ENCODE data around the gene HIC2.
"Not testable (repeated sequence)": the region's sequence is repeated elsewhere in the genome, so short reads cannot be mapped to it uniquely, and the experiment has no call there.

The HIC2 gene, protein sequence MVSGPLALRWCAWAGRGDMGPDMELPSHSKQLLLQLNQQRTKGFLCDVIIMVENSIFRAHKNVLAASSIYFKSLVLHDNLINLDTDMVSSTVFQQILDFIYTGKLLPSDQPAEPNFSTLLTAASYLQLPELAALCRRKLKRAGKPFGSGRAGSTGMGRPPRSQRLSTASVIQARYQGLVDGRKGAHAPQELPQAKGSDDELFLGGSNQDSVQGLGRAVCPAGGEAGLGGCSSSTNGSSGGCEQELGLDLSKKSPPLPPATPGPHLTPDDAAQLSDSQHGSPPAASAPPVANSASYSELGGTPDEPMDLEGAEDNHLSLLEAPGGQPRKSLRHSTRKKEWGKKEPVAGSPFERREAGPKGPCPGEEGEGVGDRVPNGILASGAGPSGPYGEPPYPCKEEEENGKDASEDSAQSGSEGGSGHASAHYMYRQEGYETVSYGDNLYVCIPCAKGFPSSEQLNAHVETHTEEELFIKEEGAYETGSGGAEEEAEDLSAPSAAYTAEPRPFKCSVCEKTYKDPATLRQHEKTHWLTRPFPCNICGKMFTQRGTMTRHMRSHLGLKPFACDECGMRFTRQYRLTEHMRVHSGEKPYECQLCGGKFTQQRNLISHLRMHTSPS

DNA sequence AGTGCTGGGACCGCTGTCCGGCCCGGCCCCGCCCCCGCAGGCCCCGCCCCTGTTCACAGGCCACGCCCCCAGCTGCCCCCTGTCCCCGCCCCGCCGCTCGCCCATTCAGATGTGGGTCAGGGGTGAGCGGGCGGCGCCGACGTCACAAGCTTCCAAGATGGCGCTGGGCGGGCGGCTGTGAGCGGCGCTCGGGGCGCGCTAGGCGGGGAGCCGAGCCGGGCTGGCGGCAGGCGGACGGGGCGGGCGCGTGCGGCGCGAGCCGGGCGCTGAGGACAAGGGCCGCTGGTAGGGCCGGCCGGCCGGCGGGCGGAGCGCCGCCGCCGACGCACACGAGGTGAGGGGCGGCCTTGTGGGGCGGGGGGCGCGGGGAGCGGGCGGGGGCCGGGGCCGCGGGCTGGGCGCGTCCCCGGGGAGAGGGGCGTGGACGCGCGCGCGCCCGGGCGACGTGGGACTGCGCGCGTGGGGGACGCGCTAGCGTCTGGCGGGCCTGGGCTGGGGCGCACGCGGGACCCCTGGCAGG is at the start of gene HIC2:
HIC2 (plus strand) TSS at position 145 of the 520 bp plus-strand sequence. CDS start 25,461 bp downstream, outside the sequence.
- not testable (repeated sequence) for DNase-seq

DNA sequence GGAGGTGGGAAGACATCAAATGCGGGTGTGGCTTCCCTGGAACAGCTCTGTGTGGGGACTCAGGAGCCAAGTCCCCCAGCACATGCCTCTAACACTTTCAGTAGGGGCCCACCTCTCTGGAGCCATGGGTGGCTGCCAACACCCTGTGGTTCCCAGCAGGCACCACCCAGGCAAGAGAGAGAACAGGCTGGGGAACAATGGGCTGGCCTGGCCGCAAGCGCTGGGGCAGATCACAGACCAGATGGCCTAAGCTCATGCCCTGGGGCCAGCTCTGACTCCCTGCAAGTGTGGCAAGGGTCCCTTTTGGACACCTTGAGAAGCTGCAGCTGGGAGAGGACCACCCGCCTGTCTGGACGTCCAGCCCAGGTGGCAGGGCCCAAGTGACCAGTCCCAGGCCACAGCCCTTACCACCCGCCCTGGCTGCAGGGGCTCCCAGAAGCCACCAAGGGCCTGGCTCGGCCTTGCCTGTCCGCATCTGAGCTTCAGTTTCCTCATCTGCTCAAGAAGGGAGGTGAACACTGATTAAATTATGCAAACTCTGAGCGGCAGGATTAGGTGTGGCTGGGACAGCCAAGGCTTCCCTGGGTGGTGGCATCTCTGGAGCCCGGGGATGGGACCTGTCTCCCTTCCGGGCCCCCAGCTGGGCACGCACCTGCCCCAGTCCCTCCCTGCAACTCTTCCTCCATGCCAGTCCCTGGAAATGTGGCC is 48.4 kb upstream of the HIC2 start:
- not testable (repeated sequence) for DNase-seq

DNA sequence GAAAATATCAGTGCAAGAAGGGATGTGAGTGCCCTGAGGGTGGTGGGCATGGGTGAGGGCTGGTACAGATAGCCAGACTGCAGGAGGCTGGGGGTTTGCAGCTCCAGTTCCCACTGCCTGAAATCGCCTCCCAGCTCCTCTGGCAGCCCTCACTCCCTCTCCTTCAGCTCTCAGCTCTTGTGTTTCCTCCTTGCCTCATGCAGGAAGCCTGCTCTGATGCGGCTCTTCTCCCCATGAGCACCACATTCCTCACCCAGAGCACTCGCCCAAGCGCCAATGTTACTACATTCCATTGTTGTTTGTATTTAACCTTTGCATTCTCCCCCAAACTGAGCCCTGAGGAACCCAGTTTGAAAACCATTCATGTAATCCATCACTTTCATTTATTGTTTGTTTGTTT is 41.3 kb upstream of the HIC2 start:
- DNase-seq = not testable (repeated sequence)

DNA sequence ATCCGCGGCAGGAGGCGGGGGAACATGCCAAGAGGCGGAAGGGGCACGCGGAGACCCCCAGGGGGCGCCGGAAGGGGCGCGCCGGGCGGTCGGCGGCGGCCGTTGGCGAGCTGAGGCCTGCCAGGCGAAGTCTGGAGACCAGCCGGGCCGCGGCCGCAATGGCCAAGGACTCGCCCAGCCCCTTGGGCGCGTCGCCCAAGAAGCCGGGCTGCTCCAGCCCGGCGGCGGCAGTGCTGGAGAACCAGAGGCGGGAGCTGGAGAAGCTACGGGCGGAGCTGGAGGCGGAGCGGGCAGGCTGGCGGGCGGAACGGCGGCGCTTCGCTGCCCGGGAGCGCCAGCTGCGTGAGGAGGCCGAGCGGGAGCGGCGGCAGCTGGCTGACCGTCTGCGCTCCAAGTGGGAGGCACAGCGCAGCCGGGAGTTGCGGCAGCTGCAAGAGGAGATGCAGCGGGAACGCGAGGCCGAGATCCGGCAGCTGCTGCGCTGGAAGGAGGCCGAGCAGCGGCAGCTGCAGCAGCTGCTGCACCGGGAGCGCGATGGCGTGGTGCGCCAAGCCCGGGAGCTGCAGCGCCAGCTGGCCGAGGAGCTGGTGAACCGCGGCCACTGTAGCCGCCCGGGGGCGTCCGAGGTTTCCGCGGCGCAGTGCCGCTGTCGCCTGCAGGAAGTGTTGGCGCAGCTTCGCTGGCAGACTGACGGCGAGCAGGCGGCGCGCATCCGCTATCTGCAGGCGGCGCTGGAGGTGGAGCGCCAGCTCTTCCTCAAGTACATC is 33.3 kb upstream of the HIC2 start, which contains the start of gene RIMBP3B:
RIMBP3B (plus strand) TSS at position 51 of the 767 bp plus-strand sequence; CDS start at position 159, 108 bp downstream.
- DNase-seq = not testable (repeated sequence)

DNA sequence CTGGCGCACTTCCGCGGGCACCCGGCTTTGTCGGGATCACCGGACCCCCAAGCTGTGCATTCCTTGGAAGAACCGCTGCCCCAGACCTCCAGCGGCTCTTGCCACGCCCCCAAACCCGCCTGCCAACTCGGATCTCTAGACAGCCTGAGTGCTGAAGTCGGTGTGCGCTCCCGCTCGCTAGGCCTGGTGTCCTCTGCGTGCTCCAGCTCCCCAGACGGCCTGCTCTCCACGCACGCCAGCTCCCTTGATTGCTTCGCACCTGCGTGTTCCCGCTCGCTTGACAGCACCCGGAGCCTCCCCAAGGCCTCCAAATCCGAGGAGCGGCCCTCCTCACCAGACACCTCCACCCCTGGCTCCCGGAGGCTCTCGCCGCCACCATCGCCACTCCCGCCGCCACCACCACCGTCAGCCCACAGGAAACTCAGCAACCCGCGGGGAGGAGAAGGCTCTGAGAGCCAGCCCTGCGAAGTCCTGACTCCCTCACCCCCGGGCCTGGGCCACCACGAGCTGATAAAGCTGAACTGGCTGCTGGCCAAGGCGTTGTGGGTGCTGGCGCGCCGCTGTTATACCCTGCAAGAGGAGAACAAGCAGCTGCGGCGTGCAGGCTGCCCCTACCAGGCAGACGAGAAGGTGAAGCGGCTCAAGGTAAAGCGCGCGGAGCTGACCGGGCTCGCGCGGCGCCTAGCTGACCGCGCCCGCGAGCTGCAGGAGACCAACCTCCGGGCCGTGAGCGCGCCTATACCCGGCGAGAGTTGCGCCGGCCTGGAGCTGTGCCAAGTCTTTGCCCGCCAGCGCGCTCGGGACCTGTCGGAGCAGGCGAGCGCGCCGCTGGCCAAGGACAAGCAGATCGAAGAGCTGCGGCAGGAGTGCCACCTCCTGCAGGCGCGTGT is 32.5 kb upstream of the HIC2 start:
- DNase-seq = not testable (repeated sequence)

DNA sequence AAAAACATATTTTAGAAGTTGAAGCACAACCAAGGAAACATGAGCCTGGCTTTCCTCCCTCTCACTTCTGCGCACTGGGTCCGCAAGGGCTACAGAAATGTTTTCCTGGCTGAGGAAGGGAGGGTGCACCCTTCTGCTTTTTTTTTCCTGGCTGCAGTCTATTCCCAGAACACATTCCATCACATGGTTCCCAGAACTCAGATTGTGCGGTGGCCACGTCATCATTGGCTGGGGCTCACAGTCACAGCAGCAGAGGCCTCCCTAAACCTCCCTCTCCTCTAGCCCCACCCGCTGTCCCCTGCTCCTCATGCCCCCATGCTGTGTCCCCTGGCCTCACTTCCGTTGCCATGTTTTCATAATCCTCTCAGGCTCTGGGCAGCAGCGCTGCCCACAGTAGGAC is 27.7 kb upstream of the HIC2 start:
- not testable (repeated sequence) for DNase-seq

DNA sequence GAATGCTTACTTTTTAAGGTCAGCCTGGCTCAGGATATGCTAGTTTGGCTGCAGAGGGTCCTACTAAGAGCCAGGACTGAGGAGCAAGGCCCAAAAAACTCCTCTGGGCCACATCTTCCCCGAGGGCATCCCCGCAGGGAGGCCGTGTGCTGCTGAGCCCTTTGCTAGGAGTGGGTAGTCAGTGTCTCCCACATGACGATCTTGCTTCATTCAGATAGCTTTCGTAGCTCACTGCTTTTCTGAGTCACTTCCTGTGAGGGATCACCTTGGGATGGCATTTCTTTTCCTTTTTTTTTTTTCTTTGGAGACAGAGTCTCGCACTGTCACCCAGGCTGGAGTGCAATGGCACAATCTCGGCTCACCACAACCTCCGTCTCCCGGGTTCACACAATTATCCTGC is 27.2 kb upstream of the HIC2 start:
- DNase-seq = not testable (repeated sequence)

DNA sequence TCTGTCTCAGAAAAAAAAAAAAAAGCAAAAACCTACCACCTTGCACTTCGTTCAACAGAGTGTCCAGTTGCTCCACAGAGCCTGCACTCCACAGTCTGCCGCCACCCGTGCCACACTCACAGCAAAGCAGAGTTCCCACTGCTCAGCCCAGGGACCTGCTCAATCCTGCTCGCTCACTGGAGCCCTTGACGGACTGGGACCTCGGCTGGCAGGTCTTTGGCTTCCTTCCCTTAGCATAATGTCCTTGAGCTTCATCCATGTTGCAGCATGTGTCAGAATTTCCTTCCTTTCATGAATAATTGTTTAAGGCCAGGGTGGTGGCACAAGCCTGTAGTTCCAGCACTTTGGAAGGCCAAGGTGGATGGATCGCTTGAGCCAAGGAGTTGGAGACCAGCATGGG is 22.6 kb upstream of the HIC2 start:
- not testable (repeated sequence) for DNase-seq

DNA sequence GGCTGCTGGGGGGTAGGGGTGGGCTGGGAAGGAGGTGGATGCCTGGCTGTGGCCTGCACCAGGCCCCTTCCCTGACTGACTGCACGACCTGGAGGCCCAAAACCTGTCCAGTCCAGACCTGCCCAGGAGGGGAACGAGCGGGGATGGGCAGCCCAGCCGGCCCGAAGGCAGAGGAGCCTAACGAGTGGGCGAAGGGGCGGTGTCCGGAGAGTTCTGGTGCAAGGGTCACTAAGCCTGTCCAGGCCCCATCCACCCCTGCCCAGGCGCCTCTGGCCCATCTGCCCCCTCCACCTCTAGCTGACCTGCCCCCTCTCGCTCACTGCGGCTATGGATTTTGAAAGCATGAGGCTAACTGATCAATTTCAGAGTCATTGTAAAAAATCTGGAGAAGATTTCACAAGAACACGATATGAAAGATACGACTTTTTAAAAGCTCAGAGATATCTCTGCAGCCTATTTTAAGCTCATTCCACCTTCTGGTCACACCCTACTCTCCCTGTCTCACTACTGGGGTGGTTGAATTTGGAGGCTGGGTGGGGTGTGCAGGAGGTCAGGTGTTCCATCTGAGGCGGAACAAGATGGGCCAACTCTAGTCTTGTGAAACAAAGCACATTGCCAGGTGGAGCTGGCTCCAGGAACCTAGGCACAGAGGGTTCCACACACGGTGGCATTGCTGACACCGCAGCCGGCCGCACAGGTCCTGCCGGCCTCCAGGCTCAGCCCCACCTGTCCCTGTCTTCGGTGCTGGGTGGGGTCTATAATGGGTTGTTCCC is 15.8 kb upstream of the HIC2 start:
- DNase-seq = not testable (repeated sequence)

DNA sequence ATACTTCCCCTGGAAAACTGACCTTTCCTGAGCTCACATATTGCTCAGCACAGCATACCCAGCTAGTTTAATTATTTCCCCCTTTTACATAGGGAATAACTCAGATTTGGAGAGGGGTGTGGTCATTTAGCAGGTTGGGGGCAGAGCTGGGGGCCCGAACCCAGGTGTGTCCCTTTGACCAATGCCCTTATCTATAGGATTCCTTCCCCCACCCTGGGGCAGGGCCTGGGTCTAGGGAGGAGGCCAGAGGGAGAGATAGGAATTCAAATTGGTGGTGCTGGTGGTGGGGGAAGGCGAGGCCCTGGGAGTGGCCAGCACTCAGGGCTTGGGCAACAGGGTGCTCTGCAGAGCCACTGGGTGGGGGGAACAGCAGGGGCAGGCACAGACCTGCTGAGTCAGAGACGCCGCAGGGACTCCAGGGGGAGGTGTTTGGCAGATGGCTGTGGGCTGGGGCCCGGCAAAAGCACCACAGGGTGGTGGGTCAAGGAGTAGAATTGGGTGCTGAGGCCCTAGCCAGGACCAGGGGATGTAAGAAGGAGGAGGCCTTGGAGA is 14.3 kb upstream of the HIC2 start:
- DNase-seq = not testable (repeated sequence)

DNA sequence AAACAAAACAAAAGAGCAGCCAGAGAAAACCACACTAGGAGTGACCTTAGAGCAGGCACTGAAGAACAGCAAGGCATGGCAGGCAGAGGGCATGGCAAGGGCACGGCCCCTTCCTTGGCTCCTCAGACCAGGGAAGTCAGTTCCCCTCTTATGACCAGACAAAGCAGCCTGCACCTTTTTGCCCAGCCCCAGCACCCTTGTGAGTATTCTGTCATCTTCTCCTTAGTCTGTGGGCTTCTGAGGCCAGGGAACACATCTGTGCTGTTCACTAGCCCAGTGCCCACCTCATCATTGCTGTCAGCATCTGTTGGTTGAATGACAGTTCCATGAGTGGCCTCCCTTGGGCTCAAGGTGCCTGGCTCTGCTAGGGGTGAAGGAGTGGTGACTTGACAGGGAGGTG is 10.0 kb upstream of the HIC2 start:
- not testable (repeated sequence) for DNase-seq

DNA sequence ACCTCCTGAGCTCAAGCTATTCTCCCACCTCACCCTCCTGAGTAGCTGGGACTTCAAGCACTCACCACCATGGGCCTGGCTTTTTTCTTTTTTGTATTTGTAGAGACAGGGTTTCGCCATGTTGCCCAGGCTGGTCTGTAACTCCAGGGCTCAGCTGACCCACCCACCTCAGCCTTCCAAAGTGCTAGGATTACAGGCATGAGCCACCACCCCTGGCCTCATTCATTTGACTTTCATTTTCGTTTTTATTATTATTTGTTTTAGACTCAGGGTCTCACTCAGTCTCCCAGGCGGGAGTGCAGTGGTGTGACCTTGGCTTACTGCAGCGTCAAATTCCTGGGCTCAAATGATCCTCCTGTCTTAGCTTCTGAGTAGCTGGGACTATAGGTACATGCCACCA is 9.4 kb upstream of the HIC2 start:
- not testable (repeated sequence) for DNase-seq

DNA sequence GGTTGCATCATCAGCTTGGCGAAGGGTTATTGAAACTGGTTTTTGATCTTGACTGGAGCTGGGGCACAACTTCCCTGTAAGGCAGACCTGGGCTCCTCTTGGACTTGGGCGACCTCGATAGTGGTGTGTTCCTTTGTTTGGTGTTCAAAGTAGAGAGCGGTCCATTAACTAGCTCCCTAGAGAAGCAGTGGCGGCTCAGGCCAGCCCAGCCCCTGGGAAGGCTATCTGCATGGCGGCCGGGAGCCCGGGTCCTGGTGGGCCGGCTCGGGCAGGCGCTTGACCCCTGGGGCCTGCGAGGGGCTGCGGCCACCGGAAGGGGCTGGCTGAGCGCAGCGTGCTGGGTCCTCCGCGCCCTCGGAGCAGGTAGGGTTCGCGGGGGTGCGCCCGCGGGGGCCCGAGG is 796 bp upstream of the HIC2 start:
- not testable (repeated sequence) for DNase-seq

DNA sequence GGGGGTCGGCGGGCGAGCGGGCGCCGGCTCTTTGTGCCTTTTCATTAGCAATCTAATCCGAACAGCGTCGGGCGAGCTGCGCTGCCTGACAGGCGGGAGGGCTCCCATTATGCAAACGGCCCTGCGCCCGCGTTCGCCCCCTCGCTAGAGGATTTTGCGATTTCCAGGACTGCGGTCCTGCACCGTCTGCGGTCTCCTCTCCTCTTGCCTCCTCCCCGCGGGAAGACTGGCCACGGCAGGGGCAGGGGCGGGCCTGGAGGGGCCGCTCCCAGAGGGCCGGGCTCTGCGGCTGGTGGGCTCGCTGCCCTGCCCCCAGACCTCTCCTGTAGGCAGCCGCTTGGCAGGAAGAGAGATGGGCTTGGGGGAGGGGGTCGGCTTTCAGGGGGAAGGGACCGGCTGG is 682 bp downstream of the HIC2 start:
- not testable (repeated sequence) for DNase-seq

DNA sequence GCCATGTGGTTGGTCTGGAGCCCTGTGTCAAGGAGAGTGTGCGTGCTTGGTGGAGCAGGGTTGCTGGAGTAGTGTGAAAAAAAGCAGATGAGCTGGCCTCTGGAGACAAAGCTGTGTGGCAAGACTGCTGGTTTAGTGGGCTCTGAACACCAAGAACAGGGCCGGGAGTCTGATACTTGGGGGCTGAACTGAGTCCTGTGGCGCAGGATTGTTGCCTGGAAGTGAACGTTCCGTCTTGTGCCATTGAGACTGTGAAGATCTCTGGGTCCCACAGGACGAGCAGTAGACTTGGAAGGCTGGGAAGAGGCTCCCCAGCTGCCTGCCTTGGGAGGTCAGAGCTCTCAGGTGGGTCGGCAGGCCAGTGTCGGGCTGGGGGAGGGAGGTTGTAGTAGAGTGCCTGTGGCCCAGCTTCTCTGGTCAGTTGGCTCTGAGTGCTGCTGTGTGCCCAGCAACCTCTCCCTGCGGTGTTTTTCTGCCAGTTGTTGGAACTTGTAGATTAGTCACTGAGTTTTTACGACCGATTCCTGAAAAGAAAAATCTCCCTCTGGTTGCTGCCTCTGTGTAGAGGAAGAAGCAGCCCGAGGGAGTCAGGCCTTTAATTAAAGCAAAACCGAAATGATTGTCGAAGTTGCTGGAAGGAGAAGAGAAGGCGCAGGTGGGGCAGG is 1.9 kb downstream of the HIC2 start:
- DNase-seq = not testable (repeated sequence)

DNA sequence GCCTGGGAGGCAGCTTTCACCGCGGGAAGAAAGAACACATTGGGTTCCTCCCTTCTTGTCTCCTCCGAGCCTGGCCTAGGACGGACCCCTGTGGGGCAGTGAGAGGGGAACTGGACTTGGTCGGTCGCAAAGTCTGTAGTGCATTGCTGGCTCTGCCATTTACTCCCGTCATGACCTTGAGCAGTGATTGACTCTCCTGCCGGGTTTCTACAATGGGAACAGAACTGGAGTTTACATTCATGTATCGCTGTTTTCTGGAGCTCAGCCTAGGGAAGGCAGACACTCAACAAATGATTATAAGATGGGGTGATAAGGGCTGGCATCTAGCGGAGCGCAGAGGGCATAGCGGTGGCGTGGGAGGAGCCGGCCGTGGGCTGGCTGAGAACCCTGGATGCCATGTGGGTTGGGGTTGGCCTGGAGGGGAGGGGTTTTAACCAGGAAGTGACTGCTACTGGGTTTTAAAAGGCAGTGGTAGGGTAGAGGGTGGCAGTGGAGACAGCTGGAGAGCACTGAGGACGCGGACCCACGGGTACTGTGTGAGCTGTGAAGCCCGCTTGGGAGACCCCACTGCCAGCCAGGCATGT is 3.1 kb downstream of the HIC2 start:
- DNase-seq = not testable (repeated sequence)

DNA sequence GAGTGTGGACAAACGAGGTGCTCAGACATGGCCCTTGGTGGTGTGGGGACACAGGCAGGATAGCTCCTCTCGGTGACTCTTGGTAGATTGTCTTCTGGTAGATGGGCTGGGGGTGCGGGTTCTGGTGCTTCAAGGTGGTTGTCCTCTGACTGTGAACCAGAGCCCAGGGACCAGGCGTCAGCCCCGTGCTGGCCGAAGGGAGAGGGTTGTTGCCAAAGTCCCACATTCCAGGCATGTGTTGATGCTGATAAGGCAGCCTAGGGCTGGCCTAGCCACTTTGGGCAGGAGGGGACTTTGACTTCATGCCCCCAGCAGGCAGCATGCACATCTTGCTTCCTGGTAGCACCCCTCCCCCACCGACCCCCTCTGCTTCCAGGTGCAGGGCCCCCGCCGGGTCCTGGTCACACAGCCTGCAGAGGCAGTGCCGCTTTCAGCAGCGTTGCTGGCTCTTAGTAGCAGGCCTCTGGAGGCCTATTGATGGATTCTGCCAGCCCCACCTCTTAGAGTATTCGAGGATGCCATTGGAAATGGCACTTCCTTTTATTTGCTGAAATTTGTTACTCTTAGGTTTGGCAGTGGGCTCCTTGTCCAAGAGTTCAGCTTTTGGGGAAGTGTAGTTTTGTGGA is 7.0 kb downstream of the HIC2 start:
- not testable (repeated sequence) for DNase-seq

DNA sequence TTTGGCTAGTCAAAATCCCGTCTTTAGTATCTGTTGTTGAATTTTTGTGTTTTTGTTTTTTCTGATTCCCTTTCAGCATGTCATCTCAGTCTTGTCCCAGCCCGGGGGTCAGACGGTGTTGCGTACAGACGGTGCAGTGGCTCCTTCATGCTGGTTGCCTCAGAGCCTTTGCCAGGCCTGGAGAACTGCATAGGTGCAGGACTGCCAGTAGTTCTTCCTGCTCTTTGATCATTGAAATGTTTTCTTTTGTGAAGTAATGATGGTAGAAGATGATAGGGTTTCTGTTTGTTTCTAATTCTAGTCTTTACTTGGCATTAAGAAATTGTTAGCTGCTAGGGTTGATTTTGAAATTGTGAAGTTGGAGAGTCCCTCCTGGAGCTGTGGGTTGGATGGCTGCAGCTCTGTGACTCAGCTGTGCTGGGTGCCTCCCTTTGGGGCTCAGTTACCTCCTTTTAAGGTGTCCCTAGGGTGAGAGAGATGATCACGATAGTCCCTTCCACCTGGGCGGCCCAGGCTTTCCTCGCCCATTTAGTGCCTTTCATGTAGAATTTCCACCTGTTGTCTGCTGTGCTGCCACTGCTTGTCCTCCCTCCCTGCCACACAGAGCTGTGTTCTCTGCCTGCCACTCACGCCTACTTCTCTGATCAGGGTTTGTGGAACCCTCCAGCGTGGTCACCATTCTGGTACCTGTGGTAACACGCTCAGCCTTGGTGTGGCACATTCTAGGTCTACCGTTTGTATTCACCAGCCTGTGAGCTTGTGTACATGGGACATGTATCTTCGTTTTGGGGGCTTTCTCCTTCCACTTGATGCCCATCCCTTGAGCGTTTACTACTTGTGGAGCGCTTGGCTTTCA is 17.4 kb downstream of the HIC2 start:
- not testable (repeated sequence) for DNase-seq

Measured in NCI-H446 treated with DMSO at 0.1 percent for 48 hours (cell line).